ENCODE measurements around the gene FGF1.

FGF1 gene

GRCh38 chr5:142685418-142686209 is at the start of gene FGF1:
Gene FGF1, minus strand, starts transcription at chr5:142686090. Its CDS starts 71,963 bp downstream, at chr5:142614127.
- no peak for DNase-seq

GRCh38 chr5:142727735-142728047 is 41.8 kb upstream of the FGF1 start:
- no peak for DNase-seq

GRCh38 chr5:142726188-142726731 is 40.4 kb upstream of the FGF1 start:
- peak; percentile 45 for DNase-seq

DNA sequence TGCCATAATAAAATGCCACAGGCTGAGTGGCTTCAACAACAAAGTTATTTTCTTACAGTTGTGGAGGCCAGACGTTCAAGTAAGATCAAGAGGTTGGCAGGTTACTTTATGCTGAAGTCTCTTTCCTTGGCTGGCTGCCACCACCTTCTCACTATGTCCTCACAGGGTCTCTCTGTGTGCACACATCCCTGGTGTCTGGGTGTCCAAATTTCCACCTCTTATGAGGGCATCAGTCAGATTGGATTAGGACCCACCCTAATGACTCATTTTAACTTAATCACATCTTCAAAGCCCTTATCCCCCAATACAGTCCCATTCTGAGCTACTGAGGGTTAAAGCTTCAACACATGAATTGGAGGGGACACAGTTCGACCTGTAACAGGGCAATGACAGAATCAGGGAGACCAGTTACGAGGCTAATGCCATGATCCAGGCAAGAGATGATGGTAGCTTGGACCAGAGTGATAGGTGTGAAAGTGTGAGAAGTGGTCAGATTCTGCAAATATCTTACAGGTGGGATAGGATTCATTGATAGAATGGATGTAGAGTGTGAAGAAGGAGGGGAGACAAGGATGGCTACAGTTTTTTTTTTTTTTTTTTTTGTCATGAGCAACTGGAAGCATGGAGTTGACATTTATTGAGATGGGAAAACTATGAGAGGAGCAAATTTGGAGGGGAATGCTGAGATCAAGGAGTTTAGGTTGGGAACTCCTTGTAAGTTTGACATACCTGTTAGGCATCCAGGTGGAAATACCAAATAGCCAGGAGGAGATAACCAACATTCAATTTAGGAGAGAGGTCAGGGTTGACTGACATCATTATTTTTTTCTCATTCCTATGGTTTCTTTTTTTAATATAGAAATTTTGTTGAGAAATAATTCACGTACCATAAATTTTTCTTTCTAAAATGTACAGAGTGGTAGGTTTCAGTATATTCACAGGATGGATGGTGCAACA is 39.6 kb upstream of the FGF1 start:
- DNase-seq, result no peak

GRCh38 chr5:142724821-142725220 is 38.9 kb upstream of the FGF1 start:
- DNase-seq, result no peak

GRCh38 chr5:142722896-142723295 is 37.0 kb upstream of the FGF1 start:
- DNase-seq, result no peak

GRCh38 chr5:142722146-142722545 is 36.3 kb upstream of the FGF1 start:
- no peak for DNase-seq

- no peak for DNase-seq
Observed at GRCh38 chr5:142720641-142721271, 34.9 kb upstream of the FGF1 start.

DNA sequence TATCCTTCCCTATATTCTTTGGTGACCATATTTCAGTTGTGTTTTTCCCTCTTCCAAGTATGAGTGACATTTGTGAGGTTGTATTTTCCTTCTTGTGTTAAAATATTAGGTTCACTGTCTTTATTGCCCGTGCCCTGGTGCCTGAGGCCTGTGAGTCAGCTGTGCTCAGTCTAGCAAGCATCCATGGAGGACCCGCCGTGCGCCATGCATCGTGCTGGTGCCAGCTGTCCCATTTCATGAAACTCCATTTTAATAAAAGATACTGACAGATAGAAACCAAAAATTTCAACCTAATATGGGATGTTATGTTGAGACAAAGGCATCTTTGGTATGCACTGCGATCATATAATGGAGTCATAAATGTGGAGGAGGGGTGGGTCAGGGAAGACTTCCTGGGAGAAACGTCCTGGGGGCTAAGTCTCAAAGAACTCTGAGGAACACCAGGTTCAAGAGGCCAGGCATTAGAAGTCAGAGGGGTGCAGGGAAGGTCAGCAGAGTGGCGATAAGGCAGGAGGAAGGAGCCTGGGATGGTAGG is 34.0 kb upstream of the FGF1 start:
- DNase-seq, result no peak

- peak; percentile 51 for DNase-seq
Observed at GRCh38 chr5:142717582-142718215, 31.8 kb upstream of the FGF1 start.

DNA sequence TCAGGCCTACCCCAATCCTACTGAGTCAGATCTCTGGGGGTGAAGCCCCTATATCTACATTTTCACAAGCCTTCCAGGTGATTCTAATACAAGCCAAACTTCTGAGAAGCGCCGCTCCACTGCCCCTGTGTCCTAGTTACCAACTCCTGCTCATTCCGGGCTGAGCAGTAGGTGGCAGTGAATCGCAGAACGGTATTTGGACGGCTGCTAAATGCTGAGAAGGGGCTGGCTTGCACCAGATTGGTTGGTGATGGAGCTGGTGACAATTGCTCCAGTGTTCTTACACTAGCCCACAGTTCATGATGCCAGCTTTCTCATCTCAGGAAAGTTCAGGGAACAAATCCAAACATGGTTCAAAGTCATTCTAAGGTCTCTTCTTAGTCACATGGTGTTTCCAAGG is 31.1 kb upstream of the FGF1 start:
- DNase-seq, result peak; percentile 52

DNA sequence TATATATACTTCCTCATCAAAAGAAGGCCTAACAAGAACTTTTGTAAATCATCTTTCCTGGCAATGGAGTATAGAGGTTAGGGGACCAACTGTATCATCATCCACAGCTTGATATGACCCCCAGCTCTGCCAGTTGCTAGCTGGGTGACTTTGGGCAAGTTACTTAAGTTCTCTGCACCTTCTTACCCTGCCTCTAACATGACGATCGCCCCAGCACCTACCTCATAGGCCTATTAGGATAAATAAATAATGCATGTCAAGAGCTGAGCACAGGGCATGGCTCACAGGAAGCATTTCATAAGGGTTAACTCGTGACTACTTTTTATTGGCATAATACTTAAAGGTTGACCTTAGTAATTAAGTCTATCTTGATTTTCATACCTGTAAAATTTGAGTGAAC is 29.4 kb upstream of the FGF1 start:
- DNase-seq, result no peak

- peak; percentile 88 for DNase-seq
Observed at GRCh38 chr5:142713121-142713706, 27.3 kb upstream of the FGF1 start.

GRCh38 chr5:142703153-142703552 is 17.3 kb upstream of the FGF1 start:
- DNase-seq, result no peak

GRCh38 chr5:142701673-142702311 is 15.9 kb upstream of the FGF1 start:
- DNase-seq, result no peak

- no peak for DNase-seq
Observed at GRCh38 chr5:142700566-142700965, 14.7 kb upstream of the FGF1 start.

GRCh38 chr5:142699184-142699720 is 13.4 kb upstream of the FGF1 start:
- DNase-seq, result peak; percentile 76

DNA sequence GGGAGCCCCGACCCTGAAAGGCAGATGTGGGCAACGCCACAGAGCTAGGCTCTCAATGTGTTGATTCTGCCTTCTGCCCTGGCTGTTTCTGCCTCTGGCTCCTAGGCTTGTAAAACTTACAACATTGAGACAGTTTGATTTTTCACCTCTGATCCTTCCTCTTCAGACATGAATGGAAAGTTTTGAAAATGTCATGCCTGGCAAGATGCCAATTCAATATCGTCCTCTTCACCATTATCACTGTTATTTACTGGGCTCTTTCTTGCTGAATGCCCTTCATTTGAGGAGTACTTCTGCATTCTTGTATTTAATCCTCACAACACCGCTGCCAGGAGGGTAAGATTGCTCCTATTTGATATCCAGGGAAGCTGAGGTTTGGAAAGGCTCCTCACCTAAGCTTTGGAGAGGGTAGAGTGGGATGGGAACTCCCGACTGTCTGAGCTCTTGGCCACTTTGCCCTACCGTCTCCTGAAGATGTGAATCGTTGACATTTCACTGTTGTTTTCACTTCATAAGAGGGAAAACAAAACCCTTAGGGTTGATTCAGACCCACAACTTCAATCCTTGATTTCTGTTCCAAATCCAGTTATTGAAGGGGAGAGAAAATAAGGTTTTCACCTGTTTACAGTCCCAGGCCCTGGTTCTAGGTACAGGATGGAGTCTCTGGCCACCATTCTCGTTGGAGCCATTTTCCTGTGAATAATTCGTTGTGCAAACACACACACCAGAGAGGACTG is 12.7 kb upstream of the FGF1 start:
- no peak for DNase-seq

- no peak for DNase-seq
Observed at GRCh38 chr5:142697356-142698255, 11.7 kb upstream of the FGF1 start.
